HG02623 (cell line): Measurements from ENCODE around the gene AKR1C8.
"Not testable (repeated sequence)": the region's sequence is repeated elsewhere in the genome, so short reads cannot be mapped to it uniquely, and the experiment has no call there.

Experiments used
- ATAC-seq: cut with Tn5 transposase; IDR thresholded peaks from one replicate; pipeline ENCODE4 v1.9.1; 2021; ENCODE audit warnings: moderate library complexity; ENCODE audit not compliant: unreplicated experiment

AKR1C8 gene

DNA sequence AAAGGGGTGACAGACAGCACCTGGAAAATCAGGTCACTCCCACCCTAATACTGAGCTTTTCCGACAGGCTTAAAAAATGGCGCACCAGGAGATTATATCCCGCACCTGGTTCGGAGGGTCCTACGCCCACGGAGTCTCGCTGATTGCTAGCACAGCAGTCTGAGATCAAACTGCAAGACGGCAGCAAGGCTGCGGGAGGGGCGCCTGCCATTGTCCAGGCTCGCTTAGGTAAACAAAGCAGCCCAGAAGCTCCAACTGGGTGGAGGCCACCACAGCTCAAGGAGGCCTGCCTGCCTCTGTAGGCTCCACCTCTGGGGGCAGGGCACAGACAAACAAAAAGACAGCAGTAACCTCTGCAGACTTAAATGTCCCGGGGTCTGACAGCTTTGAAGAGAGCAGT lies 75.1 kb downstream of the AKR1C8 start:
- ATAC-seq, result not testable (repeated sequence)

DNA sequence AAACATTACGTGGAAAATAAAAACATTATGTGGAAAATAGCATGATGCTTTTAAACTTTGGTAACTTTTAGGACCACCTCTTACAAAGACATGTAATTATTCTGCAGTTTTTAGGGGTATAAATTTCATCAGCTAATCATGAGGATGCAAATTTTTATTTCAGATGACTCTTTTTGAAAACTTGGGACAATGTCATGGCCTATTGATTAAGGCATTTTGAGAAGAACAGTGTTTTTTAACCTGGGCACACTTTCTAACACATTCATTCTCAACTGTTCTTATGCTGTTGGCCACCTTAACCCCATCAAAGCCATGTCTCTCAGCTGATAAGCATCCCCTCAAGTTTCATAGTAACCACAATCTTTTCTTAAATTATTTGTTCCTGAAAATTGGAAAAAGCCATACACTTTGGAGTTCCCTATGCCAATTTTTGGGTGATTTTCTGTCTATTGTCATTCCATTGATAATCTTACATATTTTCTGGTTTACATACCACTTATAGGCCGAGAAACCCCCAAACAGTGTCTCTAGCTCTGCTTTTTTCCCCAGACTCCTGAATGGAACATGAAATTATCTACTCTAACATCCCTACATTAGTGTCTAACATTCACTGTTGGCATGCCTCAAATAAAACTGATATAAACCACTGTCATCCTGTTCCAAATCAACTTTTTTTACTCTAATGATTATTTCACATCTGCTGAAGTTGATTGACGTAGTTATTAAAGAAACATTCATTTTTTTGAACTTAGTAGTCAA lies 76.1 kb downstream of the AKR1C8 start:
- no peak for ATAC-seq

DNA sequence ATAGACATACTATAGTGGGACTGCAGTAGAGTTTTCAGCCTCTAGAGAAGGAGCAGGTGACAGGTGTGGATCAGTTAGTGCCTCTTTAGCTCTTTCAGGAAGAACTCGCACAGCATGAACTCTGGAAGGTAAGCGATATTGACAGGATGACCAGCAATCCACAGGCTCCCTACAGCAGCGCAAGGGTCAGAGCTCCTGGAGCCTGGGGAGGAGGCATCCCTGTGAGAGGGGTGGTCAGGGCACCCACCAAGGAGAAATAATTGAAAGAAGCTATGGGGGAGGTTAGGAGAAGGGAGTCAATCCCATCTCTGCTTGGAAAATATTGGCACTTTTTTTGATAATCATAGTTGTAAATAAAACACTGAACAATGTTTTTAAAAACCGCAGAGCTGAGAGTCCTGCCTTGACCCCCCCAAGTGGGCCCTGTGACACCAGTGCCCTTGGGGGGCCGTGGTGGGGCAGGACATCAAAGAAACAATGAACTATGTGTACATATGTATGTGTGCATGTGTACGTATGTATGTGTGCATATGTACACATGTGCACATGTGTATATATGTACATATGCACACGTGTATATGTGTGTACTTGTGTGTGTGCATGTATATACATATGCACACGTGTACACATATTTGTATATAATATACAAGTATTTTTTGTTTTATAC lies 77.0 kb downstream of the AKR1C8 start:
- ATAC-seq, result no peak

GRCh38 chr10:5106553-5106952 lies 78.4 kb downstream of the AKR1C8 start:
- no peak for ATAC-seq

GRCh38 chr10:5105626-5106025 lies 79.3 kb downstream of the AKR1C8 start:
- no peak for ATAC-seq
